ENCODE measurements around the gene HOXA7.

Gene HOXA7

GRCh38 chr7:27176962-27177794 is 20.7 kb upstream of the HOXA7 start:
- 94% methylated on average over 17 of the region's 22 CpGs for WGBS (ENCODE audit: insufficient coverage)
- Histone ChIP-seq H3K4me3 (ENCODE audit: control insufficient read depth in 1 of 7, extremely low read depth in 1 of 7, insufficient read depth in 4 of 7, low read depth in 2 of 7, low read length in 6 of 7) (no peak overlapping the region), H3K4me1 (ENCODE audit: control extremely low read depth in 1 of 4, control insufficient read depth in 4 of 4, insufficient read depth in 4 of 4, low read length in 3 of 4) (peaks cover 0 to 31% (median 19%) of the 10 kb centered on the region in 4 experiments), H3K36me3 (ENCODE audit: control insufficient read depth in 4 of 4, insufficient read depth in 4 of 4, low read length in 3 of 4) (peaks cover 0 to 3% (median 0%) of the 10 kb centered on the region in 4 experiments), H3K27ac (ENCODE audit: insufficient read depth in 1 of 2, low read depth in 1 of 2, low read length in 2 of 2, poor library complexity in 1 of 2, severe bottlenecking in 2 of 2) (no peak overlapping the region), H3K9me3 (ENCODE audit: control extremely low read depth in 1 of 5, control insufficient read depth in 4 of 5, insufficient read depth in 2 of 5, low read depth in 1 of 5, low read length in 4 of 5) (no peaks in the 10 kb centered on the region), H3K27me3 (replicated peaks in 2 of 5; ENCODE audit: control insufficient read depth in 4 of 5, insufficient read depth in 5 of 5, low read length in 4 of 5) (peaks cover 0 to 37% (median 5%) of the 10 kb centered on the region in 5 experiments)
- ChIA-PET POLR2A (interaction anchor here (1.8 kb wide), 1 partner anchor 15 kb away, joined by 5 read pairs; no protein-coding TSS in a partner anchor), CTCF (interaction anchor here (0.7 to 11.1 kb wide), 10 partner anchors 10 to 827 kb away, joined by 3 to 84 read pairs (median 5); partner anchors contain the start of gene HOXA9)
- no peak for DNase-seq

GRCh38 chr7:27176524-27176845 is 20.0 kb upstream of the HOXA7 start:
- POLR2A ChIA-PET: interaction anchor here (1.8 kb wide), 1 partner anchor 14 kb away, joined by 5 read pairs; no protein-coding TSS in a partner anchor
- Histone ChIP-seq H3K27me3 (replicated peaks in 2 of 5; ENCODE audit: control insufficient read depth in 4 of 5, insufficient read depth in 5 of 5, low read length in 4 of 5) (peaks cover 0 to 30% (median 0%) of the 10 kb centered on the region in 5 experiments), H3K4me1 (ENCODE audit: control extremely low read depth in 1 of 4, control insufficient read depth in 4 of 4, insufficient read depth in 4 of 4, low read length in 3 of 4) (peaks cover 0 to 38% (median 24%) of the 10 kb centered on the region in 4 experiments), H3K4me3 (ENCODE audit: control insufficient read depth in 1 of 7, extremely low read depth in 1 of 7, insufficient read depth in 4 of 7, low read depth in 2 of 7, low read length in 6 of 7) (no peak overlapping the region), H3K27ac (ENCODE audit: insufficient read depth in 1 of 2, low read depth in 1 of 2, low read length in 2 of 2, poor library complexity in 1 of 2, severe bottlenecking in 2 of 2) (no peak overlapping the region), H3K36me3 (ENCODE audit: control insufficient read depth in 4 of 4, insufficient read depth in 4 of 4, low read length in 3 of 4) (peaks cover 0 to 9% (median 3%) of the 10 kb centered on the region in 4 experiments), H3K9me3 (ENCODE audit: control extremely low read depth in 1 of 5, control insufficient read depth in 4 of 5, insufficient read depth in 2 of 5, low read depth in 1 of 5, low read length in 4 of 5) (no peaks in the 10 kb centered on the region)
- WGBS (ENCODE audit: insufficient coverage): 33% methylated on average over 1 of the region's 3 CpGs
- CTCF ChIA-PET: interaction anchor here (1.1 to 11.1 kb wide), 8 partner anchors 9 to 493 kb away, joined by 3 to 84 read pairs (median 5); partner anchors contain the start of genes HOXA11 and HOXA9
- DNase-seq: no peak

DNA sequence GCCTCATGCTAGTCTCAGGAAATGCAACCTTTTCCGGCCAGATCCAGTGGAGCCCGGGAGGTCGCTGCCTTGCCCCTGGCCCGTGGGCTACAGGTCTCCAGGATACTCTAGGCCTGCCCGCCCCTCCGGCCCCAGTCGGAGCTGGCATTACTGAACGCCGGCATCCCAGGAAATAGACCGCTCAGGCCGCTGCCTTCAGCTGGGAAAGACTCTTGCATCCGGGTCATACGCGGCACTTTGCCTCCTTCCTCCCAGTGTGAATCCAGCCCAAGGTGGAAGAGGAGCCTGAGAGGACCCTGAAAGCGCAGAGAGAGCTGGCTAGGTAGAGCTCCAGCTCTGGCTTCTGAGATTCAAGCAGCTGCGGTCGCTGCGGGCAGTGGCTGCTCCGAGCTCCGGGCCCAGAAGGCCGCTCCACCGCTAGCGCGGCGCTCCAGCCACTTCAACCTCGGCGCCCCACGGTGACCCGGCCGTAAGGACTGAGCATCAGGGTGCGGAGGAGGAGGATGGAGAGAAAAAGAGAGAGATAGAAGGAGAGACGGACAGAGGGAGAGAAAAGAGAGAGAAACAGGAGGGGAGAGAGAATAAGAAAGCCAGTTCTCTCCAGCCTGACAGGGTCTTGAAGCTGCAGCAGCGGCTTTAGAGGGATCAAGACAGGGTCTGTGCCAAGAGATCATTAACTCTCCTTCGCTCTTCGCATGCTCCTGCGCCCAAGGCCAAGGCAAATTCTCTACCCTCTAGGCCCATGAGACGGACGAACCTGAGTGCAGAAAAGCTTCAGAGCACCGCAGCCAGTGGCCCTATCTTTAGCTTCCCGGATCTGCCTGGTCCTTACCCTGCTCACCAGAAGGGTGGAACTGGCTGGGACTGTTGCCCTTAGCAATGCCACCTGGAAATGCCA is 19.4 kb upstream of the HOXA7 start:
- CTCF ChIA-PET: interaction anchor here (0.7 to 11.1 kb wide), 7 partner anchors 9 to 321 kb away, joined by 3 to 84 read pairs (median 5); partner anchors contain the start of gene HOXA11
- no peak overlapping the region for H3K27ac ChIP-seq (ENCODE audit: insufficient read depth in 1 of 2, low read depth in 1 of 2, low read length in 2 of 2, poor library complexity in 1 of 2, severe bottlenecking in 2 of 2)
- H3K27me3 ChIP-seq (replicated peaks in 2 of 5; ENCODE audit: control insufficient read depth in 4 of 5, insufficient read depth in 5 of 5, low read length in 4 of 5): peaks cover 0 to 28% (median 0%) of the 10 kb centered on the region in 5 experiments

DNA sequence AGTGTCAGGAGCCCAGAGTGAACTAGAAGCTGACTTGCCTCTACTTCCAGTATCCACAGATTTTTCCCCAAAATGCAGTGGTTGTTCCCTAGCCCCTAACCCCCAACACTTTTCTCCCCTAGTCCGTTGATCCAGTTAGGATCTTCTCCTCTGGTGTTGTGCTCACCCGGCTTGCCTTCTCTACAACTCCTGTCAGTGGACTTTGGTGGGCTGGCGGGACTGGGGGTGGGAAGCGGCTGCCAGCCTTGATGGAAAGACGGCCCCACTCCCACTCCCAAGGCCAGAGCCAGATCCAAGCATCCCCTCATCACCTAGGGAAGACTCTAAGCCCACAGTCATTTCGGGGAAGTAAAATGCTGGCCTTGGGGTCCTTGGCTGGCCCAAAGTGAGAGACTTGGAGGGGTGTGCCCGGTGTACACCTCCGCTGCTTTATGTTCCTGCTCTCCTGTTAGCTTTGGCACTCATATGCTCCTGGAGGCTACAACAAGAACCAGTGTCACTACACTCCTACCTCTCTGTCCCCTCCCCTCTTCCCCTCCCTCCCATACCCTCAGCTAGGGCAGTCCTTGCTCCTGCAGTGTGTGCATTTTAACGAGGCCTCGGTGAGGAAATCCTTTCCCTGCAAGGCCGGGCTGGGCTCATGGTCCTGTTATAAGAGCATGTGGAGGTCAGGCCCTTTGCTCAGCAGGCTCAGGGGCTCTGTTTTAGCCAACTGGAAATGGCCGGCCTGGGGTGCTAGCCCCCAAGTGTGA is 18.6 kb upstream of the HOXA7 start:
- H3K4me3 ChIP-seq (ENCODE audit: control insufficient read depth in 1 of 7, extremely low read depth in 1 of 7, insufficient read depth in 4 of 7, low read depth in 2 of 7, low read length in 6 of 7): peak overlapping the region in 4 of 7 experiments; percentile 78 to 100 (median 94)

More for the DNA sequence above, 19.4 kb upstream of the HOXA7 start:
- POLR2A ChIA-PET: interaction anchor here (1.8 kb wide), 1 partner anchor 13 kb away, joined by 5 read pairs; no protein-coding TSS in a partner anchor
- DNase-seq: no peak
- Histone ChIP-seq H3K36me3 (ENCODE audit: control insufficient read depth in 4 of 4, insufficient read depth in 4 of 4, low read length in 3 of 4) (peaks cover 0 to 15% (median 4%) of the 10 kb centered on the region in 4 experiments), H3K4me3 (ENCODE audit: control insufficient read depth in 1 of 7, extremely low read depth in 1 of 7, insufficient read depth in 4 of 7, low read depth in 2 of 7, low read length in 6 of 7) (no peak overlapping the region), H3K9me3 (ENCODE audit: control extremely low read depth in 1 of 5, control insufficient read depth in 4 of 5, insufficient read depth in 2 of 5, low read depth in 1 of 5, low read length in 4 of 5) (no peaks in the 10 kb centered on the region), H3K4me1 (ENCODE audit: control extremely low read depth in 1 of 4, control insufficient read depth in 4 of 4, insufficient read depth in 4 of 4, low read length in 3 of 4) (peaks cover 0 to 43% (median 27%) of the 10 kb centered on the region in 4 experiments)
- WGBS (ENCODE audit: insufficient coverage): 97% methylated on average over 37 of the region's 40 CpGs

DNA sequence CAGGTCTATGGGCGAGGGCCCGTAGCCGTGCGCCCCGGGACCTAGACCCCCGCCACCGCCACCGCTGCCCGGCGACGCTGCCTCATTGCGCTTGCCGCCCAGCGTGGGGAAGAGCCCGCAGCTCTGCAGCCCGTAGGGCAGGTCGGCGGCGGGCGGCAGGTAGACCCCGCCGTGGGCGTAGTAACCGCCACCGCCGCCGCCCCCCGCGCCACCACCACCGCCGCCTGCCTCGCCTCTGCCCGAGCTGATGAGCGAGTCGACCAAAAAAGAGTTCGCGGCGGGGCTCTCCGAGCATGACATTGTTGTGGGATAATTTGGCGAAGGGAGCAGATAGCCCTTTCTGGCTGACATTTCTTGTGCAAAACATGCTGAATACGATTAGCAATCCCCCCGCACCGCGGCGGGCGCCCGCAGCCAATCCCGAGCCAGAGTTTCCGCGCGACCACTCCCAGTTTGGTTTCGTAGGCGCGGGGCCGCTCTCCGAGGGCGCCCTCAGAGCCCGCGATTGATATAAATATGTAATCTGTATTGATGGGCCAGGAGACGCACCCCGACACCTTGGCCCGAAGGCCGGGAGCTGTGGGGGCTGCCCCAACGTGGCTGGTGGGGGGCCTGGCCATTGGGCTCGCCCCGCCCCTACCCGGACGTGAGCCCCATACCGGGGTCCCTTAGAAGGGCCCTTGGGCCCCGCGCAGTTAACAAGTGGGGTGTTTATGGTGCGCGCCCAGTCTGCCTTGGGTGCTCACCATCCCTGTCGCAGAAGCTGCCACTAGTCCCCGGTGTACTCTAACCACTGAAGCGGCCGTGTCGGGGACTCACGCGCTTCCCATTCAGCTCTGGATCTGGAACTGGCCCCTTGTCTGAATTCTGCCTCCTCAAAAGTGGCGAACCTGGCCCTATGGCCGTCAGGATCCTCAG is 17.7 kb upstream of the HOXA7 start, which contains the start of gene HOXA10:
HOXA10 (minus strand) TSS at position 365 of the 918 bp plus-strand sequence; CDS start at position 351, 14 bp downstream.
- POLR2A ChIA-PET: interaction anchor here (2.7 kb wide), 1 partner anchor 12 kb away, joined by 17 read pairs; no protein-coding TSS in a partner anchor
- Histone ChIP-seq H3K27me3 (replicated peaks in 2 of 5; ENCODE audit: control insufficient read depth in 4 of 5, insufficient read depth in 5 of 5, low read length in 4 of 5) (peaks cover 0 to 16% (median 0%) of the 10 kb centered on the region in 5 experiments), H3K27ac (ENCODE audit: insufficient read depth in 1 of 2, low read depth in 1 of 2, low read length in 2 of 2, poor library complexity in 1 of 2, severe bottlenecking in 2 of 2) (peak within 1 kb of the TSS; percentile 92 to 96), H3K4me3 (ENCODE audit: control insufficient read depth in 1 of 7, extremely low read depth in 1 of 7, insufficient read depth in 4 of 7, low read depth in 2 of 7, low read length in 6 of 7) (peak within 1 kb of the TSS; percentile 78 to 100 (median 85)), H3K4me1 (ENCODE audit: control extremely low read depth in 1 of 4, control insufficient read depth in 4 of 4, insufficient read depth in 4 of 4, low read length in 3 of 4) (peaks cover 4 to 38% (median 23%) of the 10 kb centered on the region in 4 experiments), H3K36me3 (ENCODE audit: control insufficient read depth in 4 of 4, insufficient read depth in 4 of 4, low read length in 3 of 4) (peaks cover 0 to 20% (median 4%) of the 10 kb centered on the region in 4 experiments), H3K9me3 (ENCODE audit: control extremely low read depth in 1 of 5, control insufficient read depth in 4 of 5, insufficient read depth in 2 of 5, low read depth in 1 of 5, low read length in 4 of 5) (no peaks in the 10 kb centered on the region)
- 3% methylated on average over 75 of the region's 82 CpGs for WGBS (ENCODE audit: insufficient coverage)
- peak in 2 of 3 donors; percentile 68 to 73 for DNase-seq
- CTCF ChIA-PET: interaction anchor here (0.8 to 11.1 kb wide), 9 partner anchors 9 to 1309 kb away, joined by 3 to 84 read pairs (median 5); no protein-coding TSS in a partner anchor

More for the DNA sequence above, 18.6 kb upstream of the HOXA7 start:
- ChIA-PET CTCF (interaction anchor here (0.7 to 11.1 kb wide), 11 partner anchors 8 to 1310 kb away, joined by 3 to 84 read pairs (median 4); partner anchors contain the start of gene HOXA11), POLR2A (no interaction called here)
- peaks cover 0 to 19% (median 4%) of the 10 kb centered on the region in 4 experiments for H3K36me3 ChIP-seq (ENCODE audit: control insufficient read depth in 4 of 4, insufficient read depth in 4 of 4, low read length in 3 of 4)
- H3K4me1 ChIP-seq (ENCODE audit: control extremely low read depth in 1 of 4, control insufficient read depth in 4 of 4, insufficient read depth in 4 of 4, low read length in 3 of 4): peaks cover 4 to 43% (median 28%) of the 10 kb centered on the region in 4 experiments
- 92% methylated on average over 8 of the region's 12 CpGs for WGBS (ENCODE audit: insufficient coverage)
- H3K27ac ChIP-seq (ENCODE audit: insufficient read depth in 1 of 2, low read depth in 1 of 2, low read length in 2 of 2, poor library complexity in 1 of 2, severe bottlenecking in 2 of 2): no peak overlapping the region
- H3K27me3 ChIP-seq (replicated peaks in 2 of 5; ENCODE audit: control insufficient read depth in 4 of 5, insufficient read depth in 5 of 5, low read length in 4 of 5): peaks cover 0 to 20% (median 0%) of the 10 kb centered on the region in 5 experiments
- DNase-seq: no peak
- H3K9me3 ChIP-seq (ENCODE audit: control extremely low read depth in 1 of 5, control insufficient read depth in 4 of 5, insufficient read depth in 2 of 5, low read depth in 1 of 5, low read length in 4 of 5): no peaks in the 10 kb centered on the region
